HEK293 (cell line): ENCODE results near the gene TNP2.

Source experiments
- CTCF ChIA-PET: fragments of 350-600 bp; formaldehyde crosslinking; extraction: SDS; loops from one replicate; lab custom pipeline; 2021; ENCODE audit warnings: antibody characterized with exemption; lab: Yijun Ruan, JAX
- POLR2A ChIA-PET: fragments of 300-600 bp; formaldehyde crosslinking; extraction: SDS; loops from one replicate; lab custom pipeline; 2020; ENCODE audit warnings: antibody characterized with exemption, inconsistent platforms; lab: Yijun Ruan, JAX
- H3K27ac ChIP-seq: fragments of 200-500 bp; sonication (Bioruptor generic); 2 replicates; pipeline ENCODE4 v1.5.1; 2014; ENCODE audit warnings: low read depth, low read length, control low read depth, inconsistent platforms; ENCODE audit errors: extremely low read depth
- H3K36me3 ChIP-seq, 2 experiments: fragments of 200-500 bp in 1 of 2; sonication (Bioruptor generic) in 1 of 2; 1 replicate in 1 of 2; 2 replicates in 1 of 2; pipeline ENCODE4 v1.5.1; 2014 to 2017; ENCODE audit warnings: inconsistent platforms in 2 of 2, low read length in 2 of 2; ENCODE audit not compliant: control insufficient read depth in 2 of 2, insufficient read depth in 1 of 2
- H3K4me1 ChIP-seq: fragments of 200-500 bp; sonication (Bioruptor generic); 2 replicates; pipeline ENCODE4 v1.5.1; 2014; ENCODE audit warnings: mild to moderate bottlenecking, low read length, inconsistent platforms; ENCODE audit not compliant: control insufficient read depth, insufficient read depth
- H3K4me3 ChIP-seq: 2 replicates; pipeline ENCODE4 v1.5.1; 2011; ENCODE audit warnings: low read depth, mild to moderate bottlenecking, control low read depth, low read length, moderate library complexity
- H3K9me3 ChIP-seq: fragments of 200-500 bp; sonication (Bioruptor generic); 2 replicates; pipeline ENCODE4 v1.5.1; 2014; ENCODE audit warnings: low read depth, low read length, inconsistent platforms; ENCODE audit not compliant: control insufficient read depth, insufficient read depth
- SP2 ChIP-seq: fragments of 450-650 bp; formaldehyde crosslinking; IDR thresholded peaks from 2 replicates; pipeline ENCODE4 v1.5.1; 2016; ENCODE audit warnings: missing biosample characterization, missing genetic modification characterization
- YY2 ChIP-seq: fragments of 450-650 bp; formaldehyde crosslinking; IDR thresholded peaks from 2 replicates; pipeline ENCODE4 v1.5.1; 2016; ENCODE audit warnings: missing biosample characterization, missing genetic modification characterization
- ZBTB20 ChIP-seq: fragments of 450-650 bp; formaldehyde crosslinking; IDR thresholded peaks from 2 replicates; pipeline ENCODE4 v1.5.1; 2016; ENCODE audit warnings: missing biosample characterization, missing genetic modification characterization
- ZNF175 ChIP-seq: fragments of 450-650 bp; formaldehyde crosslinking; IDR thresholded peaks from 2 replicates; pipeline ENCODE4 v1.5.1; 2016; ENCODE audit warnings: missing biosample characterization, missing genetic modification characterization
- ZNF324 ChIP-seq: fragments of 450-650 bp; formaldehyde crosslinking; IDR thresholded peaks from 2 replicates; pipeline ENCODE4 v1.5.1; 2016; ENCODE audit warnings: missing biosample characterization, missing genetic modification characterization
- ZNF341 ChIP-seq: fragments of 450-650 bp; formaldehyde crosslinking; IDR thresholded peaks from 2 replicates; pipeline ENCODE4; 2016; ENCODE audit warnings: low read depth, missing biosample characterization, missing genetic modification characterization
- ZNF350 ChIP-seq: fragments of 450-650 bp; formaldehyde crosslinking; IDR thresholded peaks from 2 replicates; pipeline ENCODE4 v1.5.0; 2017; ENCODE audit warnings: missing biosample characterization, mild to moderate bottlenecking, missing genetic modification characterization
- ZNF394 ChIP-seq: fragments of 450-650 bp; formaldehyde crosslinking; IDR thresholded peaks from 2 replicates; pipeline ENCODE4 v1.5.1; 2016; ENCODE audit warnings: missing biosample characterization, missing genetic modification characterization, mild to moderate bottlenecking, moderate library complexity, borderline replicate concordance
- ZNF521 ChIP-seq: fragments of 450-650 bp; formaldehyde crosslinking; IDR thresholded peaks from 2 replicates; pipeline ENCODE4 v1.5.1; 2017; ENCODE audit warnings: missing biosample characterization, mild to moderate bottlenecking, missing genetic modification characterization
- ZNF558 ChIP-seq: fragments of 450-650 bp; formaldehyde crosslinking; IDR thresholded peaks from 2 replicates; pipeline ENCODE4 v1.5.1; 2016; ENCODE audit warnings: missing biosample characterization, missing genetic modification characterization
- ZNF624 ChIP-seq: fragments of 450-650 bp; formaldehyde crosslinking; IDR thresholded peaks from 2 replicates; pipeline ENCODE4 v1.5.1; 2017; ENCODE audit warnings: missing biosample characterization, missing genetic modification characterization
- ZNF654 ChIP-seq: fragments of 450-650 bp; formaldehyde crosslinking; IDR thresholded peaks from 2 replicates; pipeline ENCODE4 v1.5.1; 2016; ENCODE audit warnings: low read depth, missing biosample characterization, missing genetic modification characterization
- ZNF747 ChIP-seq: fragments of 450-650 bp; formaldehyde crosslinking; IDR thresholded peaks from 2 replicates; pipeline ENCODE4 v1.5.1; 2016; ENCODE audit warnings: missing biosample characterization, missing genetic modification characterization
- ZNF830 ChIP-seq: fragments of 450-650 bp; IDR thresholded peaks from 2 replicates; pipeline ENCODE4 v1.5.0; 2018; ENCODE audit warnings: missing biosample characterization, missing genetic modification characterization, low read depth, mild to moderate bottlenecking, moderate library complexity
- ZNF843 ChIP-seq: fragments of 450-650 bp; formaldehyde crosslinking; IDR thresholded peaks from 2 replicates; pipeline ENCODE4 v1.5.1; 2016; ENCODE audit warnings: missing biosample characterization, missing genetic modification characterization
- ZSCAN23 ChIP-seq: fragments of 450-650 bp; formaldehyde crosslinking; IDR thresholded peaks from 2 replicates; pipeline ENCODE4 v1.5.1; 2016; ENCODE audit warnings: missing biosample characterization, missing genetic modification characterization
- TF ChIP-seq, protein P1 (sequence below): fragments of 450-650 bp; formaldehyde crosslinking; optimal IDR thresholded peaks from 2 replicates; pipeline ENCODE3; 2016; ENCODE audit warnings: missing biosample characterization, mild to moderate bottlenecking, missing genetic modification characterization
- TF ChIP-seq, protein P2 (sequence below): fragments of 450-650 bp; formaldehyde crosslinking; IDR thresholded peaks from 2 replicates; pipeline ENCODE4 v1.5.1; 2016; ENCODE audit warnings: missing biosample characterization, missing genetic modification characterization
- TF ChIP-seq, protein P3 (sequence below): fragments of 450-650 bp; IDR thresholded peaks from 2 replicates; pipeline ENCODE4 v1.5.1; 2018; ENCODE audit warnings: missing biosample characterization, missing genetic modification characterization
- TF ChIP-seq, protein P4 (sequence below): fragments of 450-650 bp; formaldehyde crosslinking; IDR thresholded peaks from 2 replicates; pipeline ENCODE4 v1.5.1; 2016; ENCODE audit warnings: missing biosample characterization, missing genetic modification characterization

Gene TNP2

DNA sequence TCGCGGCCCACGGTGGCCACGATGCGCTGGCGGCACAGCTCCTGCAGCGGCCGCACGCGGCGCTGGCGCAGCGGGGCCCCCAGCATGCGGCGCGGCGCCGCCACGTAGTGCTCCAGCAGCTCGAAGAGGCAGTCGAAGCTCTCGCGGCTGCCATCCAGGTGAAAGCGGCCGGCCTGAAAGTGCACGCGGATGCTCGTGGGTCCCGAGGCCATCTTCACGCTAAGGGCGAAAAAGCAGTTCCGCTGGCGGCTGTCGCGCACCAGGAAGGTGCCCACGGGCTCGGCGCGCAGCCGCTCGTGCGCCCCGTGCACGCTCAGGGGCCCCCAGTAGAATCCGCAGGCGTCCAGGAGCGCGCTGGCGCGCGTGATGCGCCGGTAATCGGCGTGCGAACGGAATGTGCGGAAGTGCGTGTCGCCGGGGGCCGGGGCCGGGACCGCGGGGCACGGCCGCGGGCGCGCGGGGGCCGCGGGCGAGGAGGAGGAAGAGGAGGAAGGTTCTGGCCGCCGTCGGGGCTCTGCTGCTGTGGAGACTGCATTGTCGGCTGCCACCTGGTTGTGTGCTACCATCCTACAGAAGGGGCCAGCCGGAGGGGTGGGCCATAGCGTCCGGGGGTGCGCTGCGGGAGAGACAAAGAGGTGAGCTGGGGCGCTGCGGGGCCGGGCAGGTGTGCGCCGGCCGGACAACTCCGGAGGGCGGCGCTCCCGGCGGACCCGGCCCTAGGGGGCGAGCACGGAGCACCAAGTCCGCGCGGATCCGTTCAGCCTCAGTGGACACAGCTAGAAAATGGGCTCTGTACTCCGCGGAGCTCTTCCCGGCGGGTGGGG lies 14.0 kb downstream of the TNP2 start (continued):
- TF ChIP-seq ZNF747 (tag by site-specific recombination) (no peak), ZNF521 (tag by site-specific recombination) (no peak), ZNF341 (tag by site-specific recombination) (peak; percentile 76; the same call in 1 of the 2 replicates)
- TF ChIP-seq, protein P1, sequence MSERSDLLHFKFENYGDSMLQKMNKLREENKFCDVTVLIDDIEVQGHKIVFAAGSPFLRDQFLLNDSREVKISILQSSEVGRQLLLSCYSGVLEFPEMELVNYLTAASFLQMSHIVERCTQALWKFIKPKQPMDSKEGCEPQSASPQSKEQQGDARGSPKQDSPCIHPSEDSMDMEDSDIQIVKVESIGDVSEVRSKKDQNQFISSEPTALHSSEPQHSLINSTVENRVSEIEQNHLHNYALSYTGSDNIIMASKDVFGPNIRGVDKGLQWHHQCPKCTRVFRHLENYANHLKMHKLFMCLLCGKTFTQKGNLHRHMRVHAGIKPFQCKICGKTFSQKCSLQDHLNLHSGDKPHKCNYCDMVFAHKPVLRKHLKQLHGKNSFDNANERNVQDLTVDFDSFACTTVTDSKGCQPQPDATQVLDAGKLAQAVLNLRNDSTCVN = peak; percentile 67
- TF ChIP-seq, protein P2, sequence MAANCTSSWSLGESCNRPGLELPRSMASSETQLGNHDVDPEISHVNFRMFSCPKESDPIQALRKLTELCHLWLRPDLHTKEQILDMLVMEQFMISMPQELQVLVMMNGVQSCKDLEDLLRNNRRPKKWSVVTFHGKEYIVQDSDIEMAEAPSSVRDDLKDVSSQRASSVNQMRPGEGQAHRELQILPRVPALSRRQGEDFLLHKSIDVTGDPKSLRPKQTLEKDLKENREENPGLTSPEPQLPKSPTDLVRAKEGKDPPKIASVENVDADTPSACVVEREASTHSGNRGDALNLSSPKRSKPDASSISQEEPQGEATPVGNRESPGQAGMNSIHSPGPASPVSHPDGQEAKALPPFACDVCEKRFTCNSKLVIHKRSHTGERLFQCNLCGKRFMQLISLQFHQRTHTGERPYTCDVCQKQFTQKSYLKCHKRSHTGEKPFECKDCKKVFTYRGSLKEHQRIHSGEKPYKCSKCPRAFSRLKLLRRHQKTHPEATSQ (tag by site-specific recombination) = peak; percentile 53; the same call in 1 of the 2 replicates

DNA sequence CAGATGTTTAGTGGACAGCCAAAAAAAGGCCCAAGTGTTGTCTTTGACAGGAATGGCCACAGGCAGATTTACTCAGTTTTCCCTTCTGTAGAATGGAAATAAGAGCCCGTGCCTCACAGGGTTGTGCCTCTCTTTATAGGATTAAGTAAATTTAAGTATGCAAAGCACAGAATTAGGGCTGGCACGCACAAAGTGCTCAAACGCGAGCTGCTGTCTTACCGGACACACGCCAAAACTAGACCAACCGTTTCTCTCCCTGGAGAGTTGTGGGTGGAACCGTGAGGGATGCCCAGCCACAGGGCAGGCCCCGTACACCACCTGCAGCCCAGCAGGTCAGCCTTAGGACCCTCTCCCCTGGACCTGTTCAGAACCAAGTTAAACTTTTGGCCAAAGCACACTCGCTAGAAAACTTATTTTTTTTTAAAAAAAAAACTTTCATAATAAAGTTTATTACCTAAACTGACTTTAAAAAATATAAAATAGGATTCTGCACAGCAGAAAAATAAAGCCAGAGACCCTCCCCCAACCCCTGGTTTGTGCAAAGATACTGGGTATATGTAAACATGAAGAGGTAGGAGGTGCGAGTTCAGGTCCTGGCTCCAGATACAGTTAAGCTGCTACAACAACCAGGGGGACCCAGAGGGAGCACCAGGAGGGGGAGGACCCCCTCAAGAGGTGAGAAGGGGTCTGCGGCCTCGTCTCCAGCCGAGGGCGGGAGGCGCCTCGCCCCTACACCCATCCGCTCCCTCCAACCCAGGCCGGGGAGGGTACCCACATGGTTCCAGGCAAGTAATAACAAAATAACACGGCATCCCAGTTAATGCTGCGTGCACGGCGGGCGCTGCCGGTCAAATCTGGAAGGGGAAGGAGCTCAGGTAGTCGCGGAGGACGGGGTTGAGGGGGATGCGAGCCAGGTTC lies 14.9 kb downstream of the TNP2 start:
- Histone ChIP-seq H3K4me1 (peaks cover 5% of the 10 kb centered on the region; the same call in 1 of the 2 replicates), H3K27ac (no peak overlapping the region), H3K4me3 (no peak overlapping the region), H3K36me3 (no peaks in the 10 kb centered on the region), H3K9me3 (no peaks in the 10 kb centered on the region)
- ChIA-PET POLR2A (interaction anchor here (1.0 to 2.5 kb wide), 8 partner anchors 16 to 305 kb away, joined by 3 to 13 read pairs (median 4); no protein-coding TSS in a partner anchor), CTCF (interaction anchor here (0.5 to 6.8 kb wide), 8 partner anchors 9 to 595 kb away, joined by 3 to 58 read pairs (median 6); partner anchors contain the start of gene CLEC16A)
- TF ChIP-seq ZNF324 (tag by site-specific recombination) = no peak
- no peak for TF ChIP-seq ZSCAN23
- no peak for TF ChIP-seq SP2 (tag by site-specific recombination)
- TF ChIP-seq, protein P3, sequence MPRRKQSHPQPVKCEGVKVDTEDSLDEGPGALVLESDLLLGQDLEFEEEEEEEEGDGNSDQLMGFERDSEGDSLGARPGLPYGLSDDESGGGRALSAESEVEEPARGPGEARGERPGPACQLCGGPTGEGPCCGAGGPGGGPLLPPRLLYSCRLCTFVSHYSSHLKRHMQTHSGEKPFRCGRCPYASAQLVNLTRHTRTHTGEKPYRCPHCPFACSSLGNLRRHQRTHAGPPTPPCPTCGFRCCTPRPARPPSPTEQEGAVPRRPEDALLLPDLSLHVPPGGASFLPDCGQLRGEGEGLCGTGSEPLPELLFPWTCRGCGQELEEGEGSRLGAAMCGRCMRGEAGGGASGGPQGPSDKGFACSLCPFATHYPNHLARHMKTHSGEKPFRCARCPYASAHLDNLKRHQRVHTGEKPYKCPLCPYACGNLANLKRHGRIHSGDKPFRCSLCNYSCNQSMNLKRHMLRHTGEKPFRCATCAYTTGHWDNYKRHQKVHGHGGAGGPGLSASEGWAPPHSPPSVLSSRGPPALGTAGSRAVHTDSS (tag by site-specific recombination) = no peak
- TF ChIP-seq ZBTB20 (tag by site-specific recombination) = no peak
- TF ChIP-seq YY2 (tag by site-specific recombination) = no peak
- no peak for TF ChIP-seq ZNF175 (tag by site-specific recombination)
- no peak for TF ChIP-seq ZNF624 (tag by site-specific recombination)
- TF ChIP-seq ZNF558 = no peak

DNA sequence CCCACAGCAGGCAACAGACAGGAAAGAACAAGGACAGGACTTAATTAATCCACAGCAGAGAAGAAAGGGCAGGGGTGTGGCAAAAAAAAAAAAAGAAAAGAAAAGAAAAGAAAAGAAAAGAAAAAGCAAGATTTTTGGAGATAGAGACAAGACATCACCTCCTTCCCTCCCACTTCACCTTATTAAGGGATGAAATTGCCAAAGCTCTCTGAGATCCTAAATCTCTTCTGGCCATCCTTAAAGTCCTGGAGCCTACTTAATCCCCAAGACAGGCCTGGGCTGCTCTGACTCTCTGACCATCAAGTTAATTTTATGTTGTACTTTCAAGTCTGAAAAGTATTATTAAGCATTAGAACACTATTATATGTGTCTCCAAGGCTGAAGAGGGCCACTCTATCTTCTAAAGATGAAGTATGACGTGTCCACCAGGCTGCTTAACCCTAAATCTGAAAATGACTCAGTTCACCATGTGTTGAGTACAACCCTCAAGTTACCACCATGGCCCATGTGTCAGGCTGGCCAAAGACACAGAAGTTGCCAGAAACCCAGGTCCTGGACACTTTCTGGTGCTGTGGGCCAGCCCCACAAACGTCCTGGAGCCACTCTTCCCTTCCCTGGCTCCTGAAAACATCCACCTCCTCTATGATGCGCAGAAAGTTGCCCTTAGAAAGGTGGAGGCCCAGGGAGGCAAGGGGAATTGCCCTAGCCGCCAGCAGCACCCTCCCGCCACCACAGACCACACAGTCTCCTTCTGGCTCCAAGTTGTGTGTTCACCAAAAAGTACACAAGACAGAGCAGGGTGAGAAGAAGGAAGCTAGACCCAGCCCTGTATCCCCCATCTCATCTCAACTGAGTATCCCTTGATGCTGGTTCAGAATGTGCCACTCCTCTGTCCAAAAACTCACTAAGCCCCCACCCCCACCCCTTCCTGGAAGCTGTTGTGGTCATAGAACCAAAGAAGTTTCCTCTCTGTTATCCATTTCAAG lies 15.8 kb downstream of the TNP2 start:
- TF ChIP-seq ZNF843 (no peak), ZNF654 (tag by site-specific recombination) (no peak), ZNF350 (tag by site-specific recombination) (no peak), ZNF175 (tag by site-specific recombination) (no peak), ZNF830 (tag by site-specific recombination) (no peak), ZNF394 (tag by site-specific recombination) (no peak)
- TF ChIP-seq, protein P4, sequence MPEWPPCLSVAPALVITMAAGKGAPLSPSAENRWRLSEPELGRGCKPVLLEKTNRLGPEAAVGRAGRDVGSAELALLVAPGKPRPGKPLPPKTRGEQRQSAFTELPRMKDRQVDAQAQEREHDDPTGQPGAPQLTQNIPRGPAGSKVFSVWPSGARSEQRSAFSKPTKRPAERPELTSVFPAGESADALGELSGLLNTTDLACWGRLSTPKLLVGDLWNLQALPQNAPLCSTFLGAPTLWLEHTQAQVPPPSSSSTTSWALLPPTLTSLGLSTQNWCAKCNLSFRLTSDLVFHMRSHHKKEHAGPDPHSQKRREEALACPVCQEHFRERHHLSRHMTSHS = no peak
- CTCF ChIA-PET = interaction anchor here (0.5 to 6.8 kb wide), 4 partner anchors 8 to 299 kb away, joined by 3 to 58 read pairs (median 6); no protein-coding TSS in a partner anchor
- H3K4me1 ChIP-seq = peaks cover 5% of the 10 kb centered on the region; the same call in 1 of the 2 replicates
- H3K9me3 ChIP-seq = no peaks in the 10 kb centered on the region
- POLR2A ChIA-PET = interaction anchor here (1.0 kb wide), 1 partner anchor 99 kb away, joined by 4 read pairs; no protein-coding TSS in a partner anchor
- no peak overlapping the region for H3K4me3 ChIP-seq
- no peaks in the 10 kb centered on the region for H3K36me3 ChIP-seq
- H3K27ac ChIP-seq = no peak overlapping the region
